ENCODE data around the gene ZMYND19. TPM values are rescaled to one million over a fixed set of nuclear protein-coding genes. Genes with fewer than 3 reads are reported as not detected.

ZMYND19 gene
- total and polyA plus RNA-seq, 2 of the 8 experiments (the other 6 are each of a cell fraction or from before 2014, with no cell fraction given) = 42.4 to 58.7 TPM

DNA sequence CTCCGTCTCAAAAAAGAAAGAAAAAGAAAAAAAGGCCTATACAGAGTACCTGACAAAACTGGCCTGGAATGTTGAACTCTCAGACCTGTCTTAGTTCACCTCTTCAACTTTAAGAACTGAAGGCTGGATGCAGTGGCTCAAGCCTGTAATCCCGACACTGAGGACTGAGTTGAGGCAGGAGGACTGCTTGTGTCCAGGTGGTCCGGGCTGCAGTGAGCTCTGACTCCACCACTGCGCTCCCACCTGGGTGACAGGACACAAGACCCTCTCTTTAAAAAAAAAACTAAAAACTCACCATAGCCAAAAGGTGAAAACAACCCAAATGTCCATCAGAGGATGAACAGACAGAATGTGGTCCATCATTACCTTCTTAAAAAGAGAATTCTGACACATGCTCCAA is 32.2 kb downstream of the ZMYND19 start:
- peaks cover 10 to 37% (median 16%) of the 10 kb centered on the region in 4 experiments; a peak in 6 of 8 replicates for H3K36me3 ChIP-seq (ENCODE audit: control insufficient read depth in 2 of 4, insufficient read depth in 4 of 4, low read length in 3 of 4)
- FAIRE-seq = no peak

More for the DNA sequence above, 32.2 kb downstream of the ZMYND19 start:
- no peak overlapping the region for H4K91ac ChIP-seq (replicated peaks; ENCODE audit: insufficient read length, low read length)
- H3K4me1 ChIP-seq (replicated peaks in 1 of 4; ENCODE audit: control insufficient read depth in 3 of 4, insufficient read depth in 4 of 4, low read length in 3 of 4) = no peaks in the 10 kb centered on the region
- no peak for TF ChIP-seq BRCA1 (IDR thresholded peaks at IDR 0.05; ENCODE audit: low read depth, low read length)
- TF ChIP-seq CTBP2 (IDR thresholded peaks at IDR 0.05; ENCODE audit: borderline replicate concordance, insufficient read depth, insufficient read length, low read length) = no peak
- no peak for TF ChIP-seq TCF12 (IDR thresholded peaks at IDR 0.05; ENCODE audit: low read depth, low read length)
- TF ChIP-seq POU5F1 (IDR thresholded peaks at IDR 0.05; ENCODE audit: low read depth, low read length) = no peak
- TF ChIP-seq SIRT6 (IDR thresholded peaks at IDR 0.05; ENCODE audit: low read length) = no peak
- no peak for TF ChIP-seq SUZ12 (IDR thresholded peaks at IDR 0.05; ENCODE audit: low read length)
- TF ChIP-seq KDM4A (IDR thresholded peaks at IDR 0.05; ENCODE audit: low read depth, low read length, severe bottlenecking) = no peak
- TF ChIP-seq, protein P1, sequence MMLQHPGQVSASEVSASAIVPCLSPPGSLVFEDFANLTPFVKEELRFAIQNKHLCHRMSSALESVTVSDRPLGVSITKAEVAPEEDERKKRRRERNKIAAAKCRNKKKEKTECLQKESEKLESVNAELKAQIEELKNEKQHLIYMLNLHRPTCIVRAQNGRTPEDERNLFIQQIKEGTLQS (IDR thresholded peaks at IDR 0.05; ENCODE audit: insufficient read depth, low read depth, low read length) = no peak
- no peak for TF ChIP-seq SIX5 (IDR thresholded peaks at IDR 0.05; ENCODE audit: low read depth, low read length)
- TF ChIP-seq CHD1 (IDR thresholded peaks at IDR 0.05; ENCODE audit: low read depth, low read length) = no peak
- TF ChIP-seq EZH2 (IDR thresholded peaks at IDR 0.05; ENCODE audit: low read depth, low read length, severe bottlenecking) = no peak
- TF ChIP-seq HDAC6 (IDR thresholded peaks at IDR 0.05; ENCODE audit: low read depth, low read length) = no peak
- no peak for TF ChIP-seq SRF (IDR thresholded peaks at IDR 0.05; ENCODE audit: low read depth, low read length)
- no peak overlapping the region for H3K56ac ChIP-seq (replicated peaks; ENCODE audit: insufficient read length, low read depth, low read length)
- WGBS, 2 experiments (ENCODE audit: extremely low coverage in 1 of 2, insufficient coverage in 1 of 2, insufficient read length in 1 of 2, insufficient replicate concordance in 2 of 2, low coverage in 1 of 2, low lambda C conversion rate in 2 of 2, missing lambda C conversion rate in 1 of 2) = 93% methylated on average over 4 of the region's 4 CpGs; no CpG with 5 or more reads in 1 of the 2 experiments
- ChIA-PET CTCF (ENCODE audit: partially characterized antibody) (interaction anchor here (0.6 to 4.3 kb wide), 9 partner anchors 16 to 214 kb away, joined by 3 to 21 read pairs (median 3); no protein-coding TSS in a partner anchor), POLR2A (ENCODE audit: partially characterized antibody) (interaction anchor here (1.2 kb wide), 2 partner anchors 12 to 35 kb away, joined by 3 to 4 read pairs; no protein-coding TSS in a partner anchor)
- H3K79me1 ChIP-seq (ENCODE audit: low read depth, low read length) = no peaks in the 10 kb centered on the region
- no peak overlapping the region for H2AK5ac ChIP-seq (ENCODE audit: low read depth, low read length)
- H2BK120ac ChIP-seq (replicated peaks; ENCODE audit: low read depth, low read length) = no peak overlapping the region
- no peak overlapping the region for H3K4me3 ChIP-seq (ENCODE audit: extremely low read depth in 1 of 4, insufficient read depth in 2 of 4, low read depth in 3 of 4, low read length in 4 of 4)
- no peak overlapping the region for H3K9ac ChIP-seq (replicated peaks in 1 of 4; ENCODE audit: extremely low read depth in 1 of 4, low read depth in 3 of 4, low read length in 3 of 4)
- no peak overlapping the region for H3K27ac ChIP-seq (ENCODE audit: low read depth, low read length)
- no peak overlapping the region for H3K4ac ChIP-seq (replicated peaks; ENCODE audit: insufficient read length, low read depth, low read length)
- H4K20me1 ChIP-seq (replicated peaks in 1 of 2; ENCODE audit: control insufficient read depth in 1 of 2, insufficient read depth in 2 of 2, low read length in 2 of 2) = peaks cover 3 to 5% of the 10 kb centered on the region in 2 experiments
- H3K27me3 ChIP-seq (replicated peaks in 1 of 4; ENCODE audit: control insufficient read depth in 3 of 4, extremely low read depth in 1 of 4, insufficient read depth in 3 of 4, low read length in 3 of 4) = no peaks in the 10 kb centered on the region
- no peaks in the 10 kb centered on the region for H3K23me2 ChIP-seq (ENCODE audit: low read depth, low read length)
- no peaks in the 10 kb centered on the region for H3K79me2 ChIP-seq (ENCODE audit: control insufficient read depth in 1 of 2, insufficient read depth in 2 of 2, low read length in 2 of 2)
- no peak overlapping the region for H2BK20ac ChIP-seq (ENCODE audit: low read length)
- no peak overlapping the region for H2BK12ac ChIP-seq (ENCODE audit: low read depth, low read length)
- H3K18ac ChIP-seq (ENCODE audit: extremely low read depth, low read length) = no peak overlapping the region
- H4K5ac ChIP-seq (ENCODE audit: insufficient read length, low read depth, low read length) = no peak overlapping the region
- no peak for DNase-seq (ENCODE audit: low read depth in 1 of 2, low spot score in 2 of 2)
- no peak overlapping the region for H3K23ac ChIP-seq (ENCODE audit: insufficient read length)
- H2BK5ac ChIP-seq (ENCODE audit: low read depth, low read length) = no peak overlapping the region
- no peak overlapping the region for H2BK15ac ChIP-seq (ENCODE audit: low read length)
- H3K14ac ChIP-seq (ENCODE audit: insufficient read length) = no peak overlapping the region
- no peak overlapping the region for H2AFZ ChIP-seq (ENCODE audit: low read length)
- H4K8ac ChIP-seq (ENCODE audit: extremely low read depth, insufficient read depth, low read length) = no peak overlapping the region
- H3K4me2 ChIP-seq (ENCODE audit: insufficient read depth in 1 of 2, low read depth in 2 of 2, low read length in 2 of 2) = no peak overlapping the region
- H3K9me3 ChIP-seq (ENCODE audit: insufficient read depth in 2 of 2, low read depth in 1 of 2, low read length in 1 of 2) = no peaks in the 10 kb centered on the region

Data from H1 (cell line).